Activated CD4-positive, alpha-beta T cell treated with anti-CD3 and anti-CD28 coated beads for 36 hours (primary cell): Measurements from ENCODE around the gene GULP1. TPM values are rescaled to one million over a fixed set of nuclear protein-coding genes. Genes with fewer than 3 reads are reported as not detected.
"Not testable (repeated sequence)": the region's sequence is repeated elsewhere in the genome, so short reads cannot be mapped to it uniquely, and the experiment has no call there.

Experiments
- ATAC-seq: fragments of 200-7000 bp; cut with Tn5 transposase; one replicate; pipeline ENCODE4 v1.10.0; 2021; ENCODE audit warnings: mild to moderate bottlenecking, moderate library complexity
- CTCF ChIA-PET: fragments of 350-600 bp; sonication (Branson Sonifier 250); formaldehyde crosslinking; loops from one replicate; lab custom pipeline; 2021; ENCODE audit warnings: antibody characterized with exemption; lab: Charles Lee
- POLR2A ChIA-PET: fragments of 350-600 bp; sonication (Branson Sonifier 250); formaldehyde crosslinking; loops from one replicate; lab custom pipeline; 2021; ENCODE audit warnings: antibody characterized with exemption, inconsistent platforms; lab: Charles Lee
- DNase-seq: peaks from one replicate; pipeline ENCODE4 v3.0.0-alpha.2; 2020
- H3K27ac Mint-ChIP-seq: one replicate; pipeline ENCODE4 v1.8.0; 2021; ENCODE audit warnings: mixed read lengths
- H3K27me3 Mint-ChIP-seq: one replicate; pipeline ENCODE4 v1.8.0; 2021; ENCODE audit warnings: mixed read lengths
- H3K36me3 Mint-ChIP-seq: one replicate; pipeline ENCODE4 v1.8.0; 2021; ENCODE audit warnings: low read depth, mixed read lengths
- H3K4me1 Mint-ChIP-seq: one replicate; pipeline ENCODE4 v1.8.0; 2021; ENCODE audit warnings: mixed read lengths
- H3K4me3 Mint-ChIP-seq: one replicate; pipeline ENCODE4 v1.8.0; 2021; ENCODE audit warnings: mild to moderate bottlenecking, moderate library complexity, mixed read lengths
- H3K9me3 Mint-ChIP-seq: one replicate; pipeline ENCODE4 v1.8.0; 2021; ENCODE audit warnings: low read depth, mixed read lengths
- intact Hi-C, 2 experiments: fragments of 100-400 bp; cut with DNase I in 1 of 2; cut with micrococcal nuclease in 1 of 2; formaldehyde crosslinking; loops; one replicate each; pipeline versions ENCODE4 v1.14.2 to v1.15.1; 2022 to 2024; cut with DNase I, micrococcal nuclease
- total RNA-seq, 2 experiments: library from RNA; stranded (reverse); gene quantifications; one replicate each; pipeline ENCODE4 v1.2.3, GENCODE V29; 2021

GULP1 gene
- total RNA-seq, 2 experiments from 2014 or later = not detected

DNA sequence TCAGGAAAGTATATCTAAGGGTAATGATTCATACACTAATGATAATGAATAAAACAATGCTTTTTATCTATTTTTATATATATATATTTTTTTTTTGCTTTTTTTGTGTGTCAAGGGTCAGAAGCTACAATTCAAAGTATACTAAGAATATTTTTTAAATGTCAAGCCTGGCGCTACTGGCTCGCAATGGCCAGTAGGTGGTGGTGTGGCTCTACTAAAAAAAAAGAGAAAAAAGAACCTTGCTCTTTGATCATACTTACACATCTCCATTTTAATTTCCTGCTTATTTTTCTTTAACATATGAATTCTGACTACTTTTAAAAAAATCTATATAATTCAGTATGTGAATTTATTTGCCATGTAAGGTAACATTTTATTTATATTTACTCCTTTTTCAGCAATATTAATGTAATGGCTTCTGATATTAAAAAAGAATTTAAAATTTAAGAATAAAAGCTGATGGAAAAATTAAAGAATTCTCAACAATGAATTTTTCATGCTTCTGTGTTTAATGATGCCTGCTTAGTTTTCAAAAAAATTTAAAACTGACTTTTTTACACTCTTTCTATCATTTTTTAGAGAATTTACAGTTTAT, 232.9 kb downstream of the GULP1 start:
- CTCF ChIA-PET = interaction anchor here (1.0 to 2.4 kb wide), 6 partner anchors 11 to 887 kb away, joined by 3 to 20 read pairs (median 4); no protein-coding TSS in a partner anchor
- peak; percentile 28 for DNase-seq
- no peaks in the 10 kb centered on the region for H3K4me1 Mint-ChIP-seq
- H3K4me3 Mint-ChIP-seq = no peak overlapping the region
- H3K9me3 Mint-ChIP-seq = no peaks in the 10 kb centered on the region
- no peak for ATAC-seq
- no peak overlapping the region for H3K27ac Mint-ChIP-seq
- intact Hi-C loops = loop anchor here (1.0 to 10.0 kb wide), 5 partner anchors 459 to 888 kb away; no protein-coding TSS in a partner anchor
- peaks cover 3% of the 10 kb centered on the region for H3K27me3 Mint-ChIP-seq
- POLR2A ChIA-PET = interaction anchor here (0.7 kb wide), 1 partner anchor 216 kb away, joined by 5 read pairs; no protein-coding TSS in a partner anchor
- no peaks in the 10 kb centered on the region for H3K36me3 Mint-ChIP-seq

DNA sequence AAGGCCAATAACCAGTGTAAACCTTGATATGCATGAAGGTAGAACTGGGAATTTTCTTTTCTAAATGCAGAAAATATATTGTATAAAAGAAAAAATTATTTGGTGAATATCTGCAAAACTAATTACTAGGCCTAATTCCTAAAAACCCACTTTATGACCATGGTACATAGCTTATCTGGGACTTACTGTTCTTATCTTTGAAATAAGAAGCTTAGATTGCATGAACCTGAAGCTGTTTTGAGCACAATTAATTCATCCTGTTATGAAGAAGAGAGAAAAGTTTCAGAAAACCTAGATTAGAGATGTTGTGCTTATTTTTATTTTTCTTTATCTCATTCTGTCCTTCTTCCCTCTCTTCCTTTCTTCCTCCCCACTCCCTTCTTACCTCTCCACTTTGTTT, 235.0 kb downstream of the GULP1 start:
- Mint-ChIP-seq H3K4me1 (no peaks in the 10 kb centered on the region), H3K36me3 (no peaks in the 10 kb centered on the region), H3K4me3 (no peak overlapping the region), H3K27me3 (no peaks in the 10 kb centered on the region), H3K9me3 (no peaks in the 10 kb centered on the region), H3K27ac (no peak overlapping the region)
- CTCF ChIA-PET = no interaction called here
- no peak for ATAC-seq
- POLR2A ChIA-PET = no interaction called here
- intact Hi-C loops = loop anchor here (10.0 kb wide), 2 partner anchors 458 to 568 kb away; no protein-coding TSS in a partner anchor
- DNase-seq = no peak

DNA sequence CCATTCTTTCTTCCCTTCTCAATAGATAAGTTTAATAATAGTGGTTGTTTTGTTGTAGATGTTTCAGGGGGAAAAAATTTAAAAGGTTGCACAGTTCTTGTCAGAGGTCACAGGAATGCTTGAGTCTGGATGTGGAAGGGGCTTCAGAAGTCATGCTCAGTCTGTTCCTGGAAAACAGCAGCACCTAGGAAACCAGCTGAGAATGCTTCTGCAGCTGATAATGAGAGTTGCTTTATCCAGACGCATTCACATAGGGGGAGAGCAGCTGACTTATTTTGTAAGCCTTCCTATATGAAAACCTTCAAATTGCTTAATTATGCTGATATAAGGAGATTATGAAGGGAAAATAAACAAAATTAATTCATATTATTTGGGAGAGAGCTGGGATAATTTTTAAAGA, 235.5 kb downstream of the GULP1 start:
- no peaks in the 10 kb centered on the region for H3K36me3 Mint-ChIP-seq
- H3K9me3 Mint-ChIP-seq = no peaks in the 10 kb centered on the region
- intact Hi-C loops = loop anchor here (10.0 kb wide), 2 partner anchors 458 to 568 kb away; no protein-coding TSS in a partner anchor
- ATAC-seq = no peak
- no peaks in the 10 kb centered on the region for H3K27me3 Mint-ChIP-seq
- DNase-seq = no peak
- ChIA-PET CTCF (no interaction called here), POLR2A (no interaction called here)
- no peaks in the 10 kb centered on the region for H3K4me1 Mint-ChIP-seq
- H3K4me3 Mint-ChIP-seq = no peak overlapping the region
- no peak overlapping the region for H3K27ac Mint-ChIP-seq

DNA sequence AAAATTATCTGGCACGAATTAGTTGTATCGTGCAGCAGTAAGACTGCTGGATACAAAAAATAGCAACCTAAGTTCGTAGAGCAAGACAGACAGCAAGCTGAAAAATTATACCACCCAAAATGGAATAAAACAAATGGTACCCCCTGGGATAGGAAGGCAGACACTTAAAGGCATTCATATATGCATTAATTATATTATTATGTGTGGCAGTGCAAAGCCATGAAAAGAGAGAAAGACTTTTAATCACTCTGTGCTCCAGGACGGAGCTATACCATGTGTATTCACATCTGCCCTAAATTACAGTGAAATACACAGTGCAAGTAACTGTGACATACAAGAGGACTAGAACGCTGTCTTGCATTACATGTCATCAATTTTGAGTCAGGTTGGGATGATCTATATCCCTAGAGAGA, 235.9 kb downstream of the GULP1 start:
- ATAC-seq (no peak), DNase-seq (no peak)
- Mint-ChIP-seq H3K4me1 (no peaks in the 10 kb centered on the region), H3K27ac (no peak overlapping the region), H3K36me3 (no peaks in the 10 kb centered on the region), H3K4me3 (no peak overlapping the region), H3K27me3 (no peaks in the 10 kb centered on the region), H3K9me3 (no peaks in the 10 kb centered on the region)
- intact Hi-C loops = loop anchor here (10.0 kb wide), 2 partner anchors 457 to 567 kb away; no protein-coding TSS in a partner anchor
- ChIA-PET CTCF (no interaction called here), POLR2A (no interaction called here)

DNA sequence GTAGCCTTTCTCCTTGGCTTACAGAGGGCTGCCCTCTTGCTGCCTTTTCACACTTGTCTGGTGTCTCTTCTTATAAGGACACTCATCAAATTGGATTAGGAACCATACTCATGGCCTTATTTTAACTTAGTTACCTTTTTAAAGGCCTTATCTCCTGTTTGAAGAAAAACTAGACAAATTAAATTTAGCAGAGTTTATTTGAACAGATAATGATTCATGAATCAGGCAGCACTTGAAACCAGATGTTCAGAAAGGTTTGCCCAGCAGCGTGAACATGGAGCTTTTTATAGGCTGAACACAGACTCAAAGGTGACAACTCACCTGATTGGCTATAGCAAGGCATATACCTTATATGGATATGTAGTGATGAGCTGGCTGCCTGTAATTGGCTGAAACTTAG, 238.0 kb downstream of the GULP1 start:
- no peaks in the 10 kb centered on the region for H3K27me3 Mint-ChIP-seq
- ChIA-PET POLR2A (no interaction called here), CTCF (no interaction called here)
- intact Hi-C loops = loop anchor here (10.0 kb wide), 2 partner anchors 455 to 565 kb away; no protein-coding TSS in a partner anchor
- no peak for DNase-seq
- H3K9me3 Mint-ChIP-seq = no peaks in the 10 kb centered on the region
- ATAC-seq = no peak
- no peaks in the 10 kb centered on the region for H3K4me1 Mint-ChIP-seq
- H3K36me3 Mint-ChIP-seq = no peaks in the 10 kb centered on the region
- no peak overlapping the region for H3K4me3 Mint-ChIP-seq
- no peak overlapping the region for H3K27ac Mint-ChIP-seq

DNA sequence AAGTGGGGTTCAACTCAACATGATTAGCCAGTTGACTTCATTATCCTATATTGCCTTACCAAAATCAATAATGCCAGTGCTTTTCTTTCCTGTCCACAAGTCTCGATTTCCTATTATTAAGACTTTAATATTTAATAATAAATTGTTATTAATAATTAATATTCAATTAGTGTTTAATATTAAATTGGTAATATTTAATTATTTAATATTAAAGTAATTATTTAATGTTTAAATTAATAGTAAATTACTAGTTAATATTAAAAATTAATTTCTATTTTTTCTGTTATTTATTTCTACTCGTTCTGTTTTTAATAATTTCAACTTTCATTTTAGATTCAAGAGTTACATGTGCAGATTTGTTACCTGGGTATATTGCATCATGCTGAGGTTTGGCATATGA, 243.2 kb downstream of the GULP1 start:
- POLR2A ChIA-PET = no interaction called here
- CTCF ChIA-PET = no interaction called here
- H3K4me1 Mint-ChIP-seq = no peaks in the 10 kb centered on the region
- intact Hi-C loops = no loop called here
- no peak overlapping the region for H3K4me3 Mint-ChIP-seq
- DNase-seq = no peak
- H3K36me3 Mint-ChIP-seq = no peaks in the 10 kb centered on the region
- H3K27me3 Mint-ChIP-seq = peaks cover 3% of the 10 kb centered on the region
- no peak overlapping the region for H3K27ac Mint-ChIP-seq
- ATAC-seq = no peak
- H3K9me3 Mint-ChIP-seq = no peaks in the 10 kb centered on the region

DNA sequence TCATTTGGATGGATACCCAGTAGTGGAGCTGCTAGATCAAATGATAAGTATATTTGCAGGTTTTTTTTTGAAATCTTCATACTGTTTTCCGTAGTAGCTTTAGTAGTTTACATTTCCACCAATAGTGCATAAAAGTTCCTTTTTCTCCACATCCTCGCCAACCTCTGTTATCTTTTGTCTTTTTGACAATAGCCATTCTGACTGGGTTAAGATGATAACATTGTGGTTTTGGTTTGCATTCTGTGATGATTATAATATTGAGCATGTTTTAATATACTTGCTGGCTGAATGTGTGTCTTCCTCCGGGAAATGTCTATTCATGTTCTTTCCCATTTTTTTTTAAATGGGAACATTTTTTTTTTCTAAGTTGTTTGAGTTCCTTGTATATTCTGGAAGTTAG, 260.0 kb downstream of the GULP1 start:
- POLR2A ChIA-PET = interaction anchor here (0.6 kb wide), 1 partner anchor 15 kb away, joined by 3 read pairs; no protein-coding TSS in a partner anchor
- Mint-ChIP-seq H3K9me3 (no peaks in the 10 kb centered on the region), H3K4me1 (no peaks in the 10 kb centered on the region), H3K27me3 (no peaks in the 10 kb centered on the region), H3K4me3 (no peak overlapping the region), H3K36me3 (no peaks in the 10 kb centered on the region), H3K27ac (no peak overlapping the region)
- DNase-seq (no peak), ATAC-seq (no peak)
- CTCF ChIA-PET = no interaction called here
- intact Hi-C loops = no loop called here

DNA sequence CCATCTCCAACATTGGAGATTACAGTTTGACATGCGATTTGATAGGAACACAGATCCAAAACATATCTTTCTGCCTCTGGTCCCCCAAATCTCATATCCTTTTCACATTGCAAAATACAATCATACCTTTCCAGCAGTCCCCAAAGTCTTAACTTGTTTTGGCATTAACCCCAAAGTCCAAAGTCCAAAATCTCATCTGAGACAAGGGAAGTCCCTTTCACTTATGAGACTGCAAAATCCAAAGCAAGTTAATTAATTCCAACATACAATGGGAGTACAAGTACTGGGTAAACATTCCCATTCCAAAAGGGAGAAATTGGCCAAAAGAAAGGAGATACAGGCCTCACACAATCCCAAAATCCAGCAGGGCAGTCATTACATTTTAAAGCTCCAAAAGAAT, 265.4 kb downstream of the GULP1 start:
- no peak overlapping the region for H3K4me3 Mint-ChIP-seq
- H3K27ac Mint-ChIP-seq = no peak overlapping the region
- DNase-seq (no peak), ATAC-seq (no peak)
- CTCF ChIA-PET = no interaction called here
- H3K4me1 Mint-ChIP-seq = no peaks in the 10 kb centered on the region
- intact Hi-C loops = no loop called here
- H3K27me3 Mint-ChIP-seq = no peaks in the 10 kb centered on the region
- peaks cover 3% of the 10 kb centered on the region for H3K9me3 Mint-ChIP-seq
- POLR2A ChIA-PET = no interaction called here
- no peaks in the 10 kb centered on the region for H3K36me3 Mint-ChIP-seq

DNA sequence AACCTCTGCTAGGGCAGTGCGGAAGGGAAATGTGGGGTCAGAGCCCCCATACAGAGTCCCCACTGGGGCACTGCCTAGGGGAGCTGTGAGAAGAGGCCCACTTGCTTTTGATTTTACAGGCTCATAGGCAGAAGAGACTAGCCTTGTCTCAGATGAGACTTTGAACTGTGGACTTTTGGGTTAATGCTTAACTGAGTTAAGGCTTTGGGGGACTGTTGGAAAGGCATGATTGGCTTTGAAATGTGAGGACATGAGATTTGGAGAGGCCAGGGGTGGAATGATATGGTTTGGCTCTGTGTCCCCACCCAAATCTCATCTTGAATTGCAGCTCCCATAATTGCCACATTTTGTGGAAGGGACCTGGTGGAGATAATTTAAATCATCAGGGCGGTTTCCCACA, 267.8 kb downstream of the GULP1 start:
- H3K36me3 Mint-ChIP-seq, CTCF ChIA-PET, H3K4me1 Mint-ChIP-seq, H3K27me3 Mint-ChIP-seq, H3K27ac Mint-ChIP-seq, DNase-seq, POLR2A ChIA-PET, H3K4me3 Mint-ChIP-seq, H3K9me3 Mint-ChIP-seq, ATAC-seq, intact Hi-C loops: not testable (repeated sequence)

DNA sequence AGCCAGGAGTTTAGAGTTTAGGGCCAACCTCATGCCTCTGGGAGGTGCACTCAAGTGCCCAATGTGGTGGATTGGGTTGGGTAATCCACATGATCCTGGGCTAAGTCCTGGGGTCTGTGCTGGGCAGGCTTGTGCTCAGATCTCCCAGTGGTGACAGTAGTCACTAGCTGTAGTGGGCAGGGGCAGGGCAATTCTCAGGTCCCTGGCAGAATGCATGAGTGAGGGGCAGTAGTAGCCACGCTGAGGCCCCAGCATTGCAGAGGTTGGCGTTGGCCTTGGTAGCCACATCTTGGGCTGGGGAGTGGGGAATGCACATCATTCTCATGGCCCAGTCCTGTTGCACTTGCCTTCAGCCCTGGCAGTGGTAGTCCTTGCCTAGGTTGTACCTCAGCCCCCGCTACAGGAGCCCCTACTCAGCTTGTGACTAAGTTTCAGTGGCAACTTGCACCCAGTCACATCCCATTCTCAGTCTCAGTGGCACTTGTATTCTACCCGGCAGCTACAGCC, 269.9 kb downstream of the GULP1 start:
- intact Hi-C loops = no loop called here
- ATAC-seq (no peak), DNase-seq (no peak)
- H3K36me3 Mint-ChIP-seq = no peaks in the 10 kb centered on the region
- no peaks in the 10 kb centered on the region for H3K4me1 Mint-ChIP-seq
- H3K27ac Mint-ChIP-seq = no peak overlapping the region
- ChIA-PET POLR2A (no interaction called here), CTCF (no interaction called here)
- H3K4me3 Mint-ChIP-seq = no peak overlapping the region
- no peaks in the 10 kb centered on the region for H3K27me3 Mint-ChIP-seq
- H3K9me3 Mint-ChIP-seq = peaks cover 3% of the 10 kb centered on the region

DNA sequence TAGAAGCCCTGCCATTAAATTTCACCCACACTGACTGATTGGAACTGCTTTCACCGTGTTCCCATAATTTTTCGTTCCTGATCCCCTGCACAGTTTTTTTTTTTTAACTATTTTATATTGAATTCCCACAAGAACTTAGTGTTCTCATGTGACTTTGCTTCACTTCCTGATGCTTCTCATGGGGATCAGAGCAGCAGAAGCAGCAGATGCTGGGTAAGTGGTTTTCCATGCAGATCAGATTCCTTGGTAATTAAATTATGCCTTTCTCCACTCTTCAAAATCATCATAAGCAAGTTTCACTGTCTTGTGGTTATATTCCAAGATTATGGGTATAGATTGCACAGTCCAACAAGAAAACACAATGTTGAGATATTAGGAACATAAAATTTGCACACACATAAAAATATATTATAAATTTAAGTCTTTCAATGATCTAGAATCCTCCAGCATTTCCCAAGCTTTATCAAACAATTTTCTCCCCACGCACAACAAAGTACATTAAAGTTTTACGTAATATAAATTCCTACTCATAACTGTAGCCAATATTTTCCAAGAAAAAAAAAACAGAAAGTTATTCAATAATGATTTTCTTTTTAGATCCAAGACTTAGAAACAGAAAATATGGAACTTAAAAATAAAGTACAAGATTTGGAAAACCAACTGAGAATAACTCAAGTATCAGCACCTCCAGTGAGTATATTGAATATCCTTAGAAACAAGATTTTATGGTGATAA, 277.9 kb downstream of the GULP1 start:
- DNase-seq = no peak
- H3K4me1 Mint-ChIP-seq = no peaks in the 10 kb centered on the region
- no peak for ATAC-seq
- no peak overlapping the region for H3K4me3 Mint-ChIP-seq
- ChIA-PET POLR2A (no interaction called here), CTCF (no interaction called here)
- no peaks in the 10 kb centered on the region for H3K9me3 Mint-ChIP-seq
- intact Hi-C loops = no loop called here
- no peaks in the 10 kb centered on the region for H3K36me3 Mint-ChIP-seq
- H3K27me3 Mint-ChIP-seq = no peaks in the 10 kb centered on the region
- no peak overlapping the region for H3K27ac Mint-ChIP-seq

DNA sequence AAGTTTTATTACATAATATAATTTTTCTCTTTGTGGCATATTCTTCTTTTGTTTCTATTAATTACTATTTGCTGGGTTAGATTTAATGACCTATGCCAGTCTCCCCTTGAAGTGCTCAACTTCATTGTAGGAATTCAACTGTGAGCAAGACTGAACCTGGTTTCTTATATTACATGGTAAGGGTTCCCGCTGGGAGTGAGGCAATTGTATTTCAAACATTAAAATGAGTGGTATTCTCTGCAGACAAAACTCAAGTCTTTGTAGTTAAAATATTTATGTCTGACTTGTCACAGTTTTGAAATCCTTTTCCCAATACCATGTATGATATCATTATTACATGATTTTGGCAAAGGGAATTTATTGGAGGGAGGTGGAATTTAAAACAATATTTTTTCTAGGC, 278.7 kb downstream of the GULP1 start:
- Mint-ChIP-seq H3K27me3 (no peaks in the 10 kb centered on the region), H3K9me3 (no peaks in the 10 kb centered on the region), H3K27ac (no peak overlapping the region), H3K36me3 (no peaks in the 10 kb centered on the region), H3K4me3 (no peak overlapping the region), H3K4me1 (no peaks in the 10 kb centered on the region)
- ChIA-PET POLR2A (no interaction called here), CTCF (no interaction called here)
- ATAC-seq (no peak), DNase-seq (no peak)
- intact Hi-C loops = no loop called here
